GM10248 (cell line): Measurements from ENCODE around the gene HIVEP1.

Experiments used
- CTCF ChIA-PET: fragments of 300-600 bp; sonication (Branson Sonifier 250); formaldehyde crosslinking; extraction: SDS; loops from one replicate; lab custom pipeline; 2021; ENCODE audit warnings: antibody characterized with exemption; lab: Yijun Ruan, JAX
- POLR2A ChIA-PET: fragments of 350-650 bp; sonication (Branson Sonifier 250); formaldehyde crosslinking; extraction: SDS; loops from one replicate; lab custom pipeline; 2020; ENCODE audit warnings: antibody characterized with exemption; lab: Yijun Ruan, JAX
- DNase-seq: peaks from one replicate; pipeline ENCODE4 v3.0.0; 2012; ENCODE audit errors: extremely low spot score
- CTCF ChIP-seq: IDR thresholded peaks from 2 replicates; pipeline ENCODE4 v1.5.1; 2012; ENCODE audit warnings: mild to moderate bottlenecking, low read depth; ENCODE audit errors: extremely low read depth, missing control alignments, control extremely low read depth

HIVEP1 gene

GRCh38 chr6:12094689-12095088 lies 82.6 kb downstream of the HIVEP1 start:
- ChIA-PET CTCF (no interaction called here), POLR2A (no interaction called here)
- no peak for TF ChIP-seq CTCF
- DNase-seq: no peak

GRCh38 chr6:12096342-12096741 lies 84.2 kb downstream of the HIVEP1 start:
- TF ChIP-seq CTCF: no peak
- DNase-seq: no peak
- CTCF ChIA-PET: no interaction called here
- POLR2A ChIA-PET: no interaction called here

- CTCF ChIA-PET: no interaction called here
- POLR2A ChIA-PET: no interaction called here
- DNase-seq: no peak
- TF ChIP-seq CTCF: no peak
Measured at GRCh38 chr6:12097791-12098190, 85.7 kb downstream of the HIVEP1 start.

- POLR2A ChIA-PET: no interaction called here
- TF ChIP-seq CTCF: no peak
- DNase-seq: no peak
- CTCF ChIA-PET: no interaction called here
Measured at GRCh38 chr6:12099623-12100338, 87.7 kb downstream of the HIVEP1 start.

GRCh38 chr6:12101048-12101447 lies 88.9 kb downstream of the HIVEP1 start:
- POLR2A ChIA-PET: no interaction called here
- TF ChIP-seq CTCF: no peak
- DNase-seq: no peak
- CTCF ChIA-PET: interaction anchor here (0.8 to 1.9 kb wide), 3 partner anchors 9 to 34 kb away, joined by 3 to 4 read pairs (median 4); no protein-coding TSS in a partner anchor

- POLR2A ChIA-PET: interaction anchor here (0.6 kb wide), 1 partner anchor 269 kb away, joined by 7 read pairs; no protein-coding TSS in a partner anchor
- no peak for DNase-seq
- TF ChIP-seq CTCF: no peak
- CTCF ChIA-PET: interaction anchor here (0.8 to 1.9 kb wide), 4 partner anchors 8 to 188 kb away, joined by 3 to 4 read pairs (median 4); partner anchors contain the start of gene EDN1
Measured at GRCh38 chr6:12101653-12102312, 89.7 kb downstream of the HIVEP1 start.
